ENCODE data around the gene MYOZ2. TPM values are rescaled to one million over a fixed set of nuclear protein-coding genes. Genes with fewer than 3 reads are reported as not detected.

MYOZ2 gene
- total RNA-seq, 4 donors from 2014 or later, result 0.50 to 2.1 (median 0.61) TPM

- WGBS, result 98% methylated on average over 2 of the region's 2 CpGs
These were observed 48.5 kb downstream of the MYOZ2 start for GRCh38 chr4:119184128-119184527.

GRCh38 chr4:119189638-119190037 lies 54.0 kb downstream of the MYOZ2 start:
- no peaks in the 10 kb centered on the region for H3K9me3 ChIP-seq
- WGBS, result 18% methylated on average over 1 of the region's 1 CpG
- TF ChIP-seq POLR2AphosphoS5 (IDR thresholded peaks at IDR 0.05) (peak; percentile 68 to 80), CTCF (IDR thresholded peaks at IDR 0.05) (no peak), POLR2A (IDR thresholded peaks at IDR 0.05; ENCODE audit: low read depth) (no peak), EP300 (IDR thresholded peaks at IDR 0.05) (peak; percentile 72)
- DNase-seq (ENCODE audit: extremely low spot score), result no peak
- H3K27me3 ChIP-seq, result no peaks in the 10 kb centered on the region
- peaks cover 0 to 3% (median 0%) of the 10 kb centered on the region in 4 donors for H3K36me3 ChIP-seq
- peak overlapping the region in 2 of 4 donors; percentile 15 to 24 for H3K4me3 ChIP-seq
- H3K4me1 ChIP-seq, result peaks cover 0 to 39% (median 37%) of the 10 kb centered on the region in 4 donors
- peak overlapping the region; percentile 70 to 82 (median 80) for H3K27ac ChIP-seq (replicated peaks in 1 of 4)
- intact Hi-C loops (cut with DNase I), result no loop called here

More at GRCh38 chr4:119184128-119184527, 48.5 kb downstream of the MYOZ2 start:
- no peak overlapping the region for H3K27ac ChIP-seq (replicated peaks in 1 of 4)
- TF ChIP-seq EP300 (IDR thresholded peaks at IDR 0.05) (no peak), POLR2A (IDR thresholded peaks at IDR 0.05; ENCODE audit: low read depth) (no peak), CTCF (IDR thresholded peaks at IDR 0.05) (no peak), POLR2AphosphoS5 (IDR thresholded peaks at IDR 0.05) (no peak)
- H3K4me1 ChIP-seq, result peaks cover 0 to 15% (median 14%) of the 10 kb centered on the region in 4 donors
- intact Hi-C loops (cut with DNase I), result no loop called here
- peaks cover 0 to 3% (median 0%) of the 10 kb centered on the region in 4 donors for H3K36me3 ChIP-seq
- no peaks in the 10 kb centered on the region for H3K9me3 ChIP-seq
- DNase-seq (ENCODE audit: extremely low spot score), result no peak
- no peaks in the 10 kb centered on the region for H3K27me3 ChIP-seq
- H3K4me3 ChIP-seq, result no peak overlapping the region

- DNase-seq (ENCODE audit: extremely low spot score), result no peak
- no peak for TF ChIP-seq EP300 (IDR thresholded peaks at IDR 0.05)
- TF ChIP-seq POLR2A (IDR thresholded peaks at IDR 0.05; ENCODE audit: low read depth), result no peak
- no peak for TF ChIP-seq CTCF (IDR thresholded peaks at IDR 0.05)
- WGBS, result 93% methylated on average over 2 of the region's 2 CpGs
- Histone ChIP-seq H3K27me3 (no peaks in the 10 kb centered on the region), H3K27ac (replicated peaks in 1 of 4) (peak overlapping the region; percentile 70 to 82 (median 80)), H3K4me3 (no peak overlapping the region), H3K9me3 (no peaks in the 10 kb centered on the region), H3K4me1 (peaks cover 0 to 39% (median 37%) of the 10 kb centered on the region in 4 donors), H3K36me3 (peaks cover 0 to 3% (median 0%) of the 10 kb centered on the region in 4 donors)
- intact Hi-C loops (cut with DNase I), result no loop called here
These were observed 54.7 kb downstream of the MYOZ2 start for GRCh38 chr4:119190354-119190753.

DNA sequence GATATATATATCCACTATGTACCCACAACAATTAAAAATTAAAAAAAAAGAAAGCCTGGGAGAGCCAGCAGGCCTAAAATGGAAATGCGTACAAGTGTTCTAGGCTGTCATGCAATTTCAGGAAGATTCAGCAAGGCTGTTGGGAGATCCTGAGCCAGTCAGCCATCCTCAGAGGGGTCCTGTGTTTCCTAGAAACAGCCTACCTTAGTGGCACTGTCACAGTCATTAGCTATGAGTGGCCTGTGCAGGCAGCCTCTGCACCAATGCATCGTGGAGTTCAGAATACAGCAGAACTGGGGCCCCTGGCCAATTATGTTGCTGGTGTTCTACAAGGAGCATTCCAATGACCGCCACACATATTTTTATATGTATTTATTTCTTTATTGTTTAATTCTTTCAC lies 55.9 kb downstream of the MYOZ2 start:
- H3K4me1 ChIP-seq, result peaks cover 0 to 39% (median 37%) of the 10 kb centered on the region in 4 donors
- TF ChIP-seq CTCF (IDR thresholded peaks at IDR 0.05), result no peak
- TF ChIP-seq POLR2A (IDR thresholded peaks at IDR 0.05; ENCODE audit: low read depth), result no peak
- no peak for TF ChIP-seq POLR2AphosphoS5 (IDR thresholded peaks at IDR 0.05)
- TF ChIP-seq EP300 (IDR thresholded peaks at IDR 0.05), result no peak
- no peak for DNase-seq (ENCODE audit: extremely low spot score)
- 90% methylated on average over 3 of the region's 3 CpGs for WGBS
- intact Hi-C loops (cut with DNase I), result no loop called here
- no peaks in the 10 kb centered on the region for H3K9me3 ChIP-seq
- H3K27me3 ChIP-seq, result no peaks in the 10 kb centered on the region
- peaks cover 0 to 3% (median 0%) of the 10 kb centered on the region in 4 donors for H3K36me3 ChIP-seq
- peak overlapping the region in 1 of 4 donors; percentile 82 for H3K27ac ChIP-seq (replicated peaks in 1 of 4)
- no peak overlapping the region for H3K4me3 ChIP-seq

- whole genome bisulfite sequencing, result 91% methylated on average over 11 of the region's 11 CpGs
- Histone ChIP-seq H3K27ac (replicated peaks in 1 of 4) (no peak overlapping the region), H3K4me3 (no peak overlapping the region), H3K36me3 (no peaks in the 10 kb centered on the region), H3K27me3 (no peaks in the 10 kb centered on the region), H3K4me1 (no peaks in the 10 kb centered on the region), H3K9me3 (no peaks in the 10 kb centered on the region)
- no peak for DNase-seq (ENCODE audit: extremely low spot score)
- intact Hi-C loops (cut with DNase I), result no loop called here
- no peak for TF ChIP-seq EP300 (IDR thresholded peaks at IDR 0.05)
These were observed 62.2 kb downstream of the MYOZ2 start for GRCh38 chr4:119197772-119198212.

All from esophagus muscularis mucosa (tissue), 4 donors.